Fibroblast of lung (primary cell): Measurements from ENCODE around the gene CCDC154.

ENCODE experiments used
- EZH2 ChIP-seq: IDR thresholded peaks from 2 replicates; pipeline ENCODE4 v1.5.1; 2012; ENCODE audit warnings: low read length, control low read depth, mild to moderate bottlenecking; ENCODE audit errors: missing control alignments
- TF ChIP-seq, protein P1 (sequence below), 2 donors: IDR thresholded peaks in 1 of 2; conservative IDR thresholded peaks in 1 of 2; 1 replicate in 1 of 2; 2 replicates in 1 of 2; pipeline ENCODE4 v1.5.1; 2011 to 2012; ENCODE audit warnings: low read length in 2 of 2, control low read depth in 1 of 2, inconsistent platforms in 1 of 2, low read depth in 1 of 2, mild to moderate bottlenecking in 1 of 2

DNA sequence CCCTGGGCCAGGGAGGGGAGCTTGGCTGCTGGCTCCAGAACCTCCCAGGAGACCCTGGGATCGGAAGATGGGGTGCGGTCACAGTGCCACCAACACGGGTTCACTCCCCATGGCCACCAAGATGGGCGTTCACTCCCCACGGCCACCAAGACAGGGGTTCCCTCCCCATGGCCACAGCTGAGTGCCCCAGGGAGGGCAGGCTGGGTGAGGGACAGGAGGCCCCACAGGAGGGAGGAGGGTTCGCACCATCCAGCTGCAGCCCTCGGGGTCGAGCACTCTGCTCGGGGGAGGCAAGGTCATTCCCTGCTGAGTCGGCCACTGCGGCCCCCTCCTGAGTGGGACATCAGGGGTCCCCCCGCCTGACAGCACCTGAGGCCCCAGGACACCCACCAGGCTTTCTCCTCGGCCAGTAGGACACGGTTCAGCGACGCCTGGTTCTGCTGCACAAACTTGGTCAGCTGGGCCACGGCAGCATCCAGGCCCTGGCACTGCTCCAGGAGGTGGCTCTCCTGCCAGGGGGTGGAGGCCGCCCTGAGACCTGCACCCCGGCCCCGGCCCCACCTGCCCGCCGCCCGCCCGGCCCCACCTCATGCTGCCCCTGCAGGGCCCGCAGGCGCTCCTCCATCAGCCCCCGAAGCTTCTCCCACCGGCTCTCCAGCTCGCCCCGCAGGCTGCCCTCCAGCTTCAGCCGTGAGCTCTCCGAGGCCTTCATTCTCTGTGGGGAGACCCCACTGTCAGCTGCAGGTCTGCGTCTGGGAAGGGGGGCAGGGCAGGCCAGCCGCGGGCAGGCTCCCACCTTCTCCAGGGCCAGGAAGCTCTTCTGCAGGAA lies 5.9 kb downstream of the CCDC154 start:
- no peak for TF ChIP-seq EZH2
- TF ChIP-seq, protein P1, sequence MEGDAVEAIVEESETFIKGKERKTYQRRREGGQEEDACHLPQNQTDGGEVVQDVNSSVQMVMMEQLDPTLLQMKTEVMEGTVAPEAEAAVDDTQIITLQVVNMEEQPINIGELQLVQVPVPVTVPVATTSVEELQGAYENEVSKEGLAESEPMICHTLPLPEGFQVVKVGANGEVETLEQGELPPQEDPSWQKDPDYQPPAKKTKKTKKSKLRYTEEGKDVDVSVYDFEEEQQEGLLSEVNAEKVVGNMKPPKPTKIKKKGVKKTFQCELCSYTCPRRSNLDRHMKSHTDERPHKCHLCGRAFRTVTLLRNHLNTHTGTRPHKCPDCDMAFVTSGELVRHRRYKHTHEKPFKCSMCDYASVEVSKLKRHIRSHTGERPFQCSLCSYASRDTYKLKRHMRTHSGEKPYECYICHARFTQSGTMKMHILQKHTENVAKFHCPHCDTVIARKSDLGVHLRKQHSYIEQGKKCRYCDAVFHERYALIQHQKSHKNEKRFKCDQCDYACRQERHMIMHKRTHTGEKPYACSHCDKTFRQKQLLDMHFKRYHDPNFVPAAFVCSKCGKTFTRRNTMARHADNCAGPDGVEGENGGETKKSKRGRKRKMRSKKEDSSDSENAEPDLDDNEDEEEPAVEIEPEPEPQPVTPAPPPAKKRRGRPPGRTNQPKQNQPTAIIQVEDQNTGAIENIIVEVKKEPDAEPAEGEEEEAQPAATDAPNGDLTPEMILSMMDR (conservative IDR thresholded peaks at IDR 0.05 in 1 of 2, IDR thresholded peaks at IDR 0.05 in 1 of 2; ENCODE audit: low read depth in 1 of 2, low read length in 2 of 2) = no peak
